Type B pancreatic cell (in vitro differentiated cells): ENCODE results near the gene DESI2. TPM values are rescaled to one million over a fixed set of nuclear protein-coding genes. Genes with fewer than 3 reads are reported as not detected.

Experiments used
- DNase-seq: peaks from one replicate; pipeline ENCODE4 v3.0.0; 2021; ENCODE audit warnings: mixed read lengths; ENCODE audit not compliant: unreplicated experiment; ENCODE audit errors: extremely low spot score
- H3K27ac Mint-ChIP-seq: 2 replicates; pipeline ENCODE4 v1.8.0; 2021; ENCODE audit warnings: mild to moderate bottlenecking, mixed read lengths
- H3K27me3 Mint-ChIP-seq: 2 replicates; pipeline ENCODE4 v1.8.0; 2021; ENCODE audit warnings: mixed read lengths
- H3K36me3 Mint-ChIP-seq: 2 replicates; pipeline ENCODE4 v1.8.0; 2021; ENCODE audit warnings: mixed read lengths
- H3K4me1 Mint-ChIP-seq: one replicate; pipeline ENCODE4 v1.8.0; 2021; ENCODE audit warnings: mixed read lengths; ENCODE audit not compliant: unreplicated experiment
- H3K4me3 Mint-ChIP-seq: 2 replicates; pipeline ENCODE4 v1.8.0; 2021; ENCODE audit warnings: mild to moderate bottlenecking, mixed read lengths
- H3K9me3 Mint-ChIP-seq: 2 replicates; pipeline ENCODE4 v1.8.0; 2021; ENCODE audit warnings: mixed read lengths
- CTCF ChIP-seq: fragments of 200-600 bp; sonication (generic); conservative IDR thresholded peaks from 2 replicates; pipeline ENCODE4 v1.5.0; 2021; ENCODE audit warnings: antibody characterized with exemption, mild to moderate bottlenecking
- total RNA-seq: library from RNA; stranded (reverse); gene quantifications from 2 replicates; pipeline ENCODE4 v1.2.1, GENCODE V29; 2021; ENCODE audit warnings: low replicate concordance

DESI2 gene
- total RNA-seq, 1 donor from 2014 or later: 34.4 TPM

GRCh38 chr1:244636488-244637259 is 16.3 kb upstream of the DESI2 start:
- no peak overlapping the region for H3K4me3 Mint-ChIP-seq
- TF ChIP-seq CTCF: no peak
- H3K36me3 Mint-ChIP-seq: no peaks in the 10 kb centered on the region
- no peaks in the 10 kb centered on the region for H3K27me3 Mint-ChIP-seq
- no peak overlapping the region for H3K27ac Mint-ChIP-seq
- DNase-seq: no peak
- H3K4me1 Mint-ChIP-seq: no peaks in the 10 kb centered on the region
- H3K9me3 Mint-ChIP-seq: no peaks in the 10 kb centered on the region

GRCh38 chr1:244639561-244639960 is 13.4 kb upstream of the DESI2 start:
- no peak for DNase-seq
- H3K4me3 Mint-ChIP-seq: no peak overlapping the region
- H3K27ac Mint-ChIP-seq: no peak overlapping the region
- no peaks in the 10 kb centered on the region for H3K9me3 Mint-ChIP-seq
- H3K4me1 Mint-ChIP-seq: no peaks in the 10 kb centered on the region
- no peaks in the 10 kb centered on the region for H3K36me3 Mint-ChIP-seq
- TF ChIP-seq CTCF: no peak
- no peaks in the 10 kb centered on the region for H3K27me3 Mint-ChIP-seq

GRCh38 chr1:244640917-244641316 is 12.0 kb upstream of the DESI2 start:
- Mint-ChIP-seq H3K36me3 (no peaks in the 10 kb centered on the region), H3K4me3 (no peak overlapping the region), H3K27ac (no peak overlapping the region), H3K4me1 (no peaks in the 10 kb centered on the region), H3K9me3 (no peaks in the 10 kb centered on the region), H3K27me3 (no peaks in the 10 kb centered on the region)
- DNase-seq: no peak
- no peak for TF ChIP-seq CTCF

- no peaks in the 10 kb centered on the region for H3K9me3 Mint-ChIP-seq
- no peaks in the 10 kb centered on the region for H3K36me3 Mint-ChIP-seq
- no peak for DNase-seq
- no peaks in the 10 kb centered on the region for H3K4me1 Mint-ChIP-seq
- no peak overlapping the region for H3K27ac Mint-ChIP-seq
- no peak overlapping the region for H3K4me3 Mint-ChIP-seq
- TF ChIP-seq CTCF: no peak
- no peaks in the 10 kb centered on the region for H3K27me3 Mint-ChIP-seq
These were observed 10.4 kb upstream of the DESI2 start for GRCh38 chr1:244642526-244642925.

GRCh38 chr1:244642988-244643387 is 9.9 kb upstream of the DESI2 start:
- H3K9me3 Mint-ChIP-seq: no peaks in the 10 kb centered on the region
- H3K36me3 Mint-ChIP-seq: no peaks in the 10 kb centered on the region
- H3K4me3 Mint-ChIP-seq: no peak overlapping the region
- no peak for DNase-seq
- no peak overlapping the region for H3K27ac Mint-ChIP-seq
- H3K4me1 Mint-ChIP-seq: no peaks in the 10 kb centered on the region
- TF ChIP-seq CTCF: no peak
- no peaks in the 10 kb centered on the region for H3K27me3 Mint-ChIP-seq
